Body of pancreas (tissue), 4 donors: Measurements from ENCODE around the gene BTBD1.

Source experiments
- CTCF ChIP-seq, 7 experiments: fragments of 450-650 bp in 4 of 7; fragments of 200-600 bp in 3 of 7; sonication (generic) in 3 of 7; IDR thresholded peaks; one replicate each; pipeline ENCODE4 v1.5.1; 2016 to 2019; ENCODE audit warnings: antibody characterized with exemption in 7 of 7
- POLR2A ChIP-seq, 3 donors: fragments of 450-650 bp; IDR thresholded peaks; one replicate each; pipeline ENCODE4 v1.6.1; 2016; ENCODE audit warnings: antibody characterized with exemption in 3 of 3, mild to moderate bottlenecking in 2 of 3

GRCh38 chr15:83053151-83053550, 13.9 kb downstream of the BTBD1 start:
- TF ChIP-seq CTCF (IDR thresholded peaks at IDR 0.05) (no peak), POLR2A (IDR thresholded peaks at IDR 0.05) (no peak)
